ENCODE data around the gene SEZ6.

Gene SEZ6

DNA sequence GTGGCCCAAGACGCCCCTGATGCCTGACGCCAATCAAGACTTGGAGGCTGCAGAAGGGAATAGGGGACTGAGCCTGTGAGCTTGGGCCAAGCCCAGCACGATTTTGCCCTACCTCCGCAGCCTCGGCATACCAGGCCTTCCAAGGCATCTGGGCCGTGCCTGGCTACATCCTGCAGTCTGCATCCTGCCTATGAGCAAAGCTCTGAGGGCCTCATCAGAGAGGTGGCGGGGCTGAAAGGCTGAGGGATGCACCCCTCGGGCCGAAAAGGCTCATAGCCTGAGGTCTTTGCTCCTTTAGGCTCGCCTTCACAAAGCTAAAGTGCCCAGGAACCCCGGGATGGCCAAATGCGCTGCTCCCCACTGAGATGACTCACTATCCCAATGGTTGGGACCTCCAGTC lies 2.5 kb downstream of the SEZ6 start:
- no peak for DNase-seq (ENCODE audit: low spot score)

GRCh38 chr17:29002811-29003210 lies 3.0 kb downstream of the SEZ6 start:
- DNase-seq (ENCODE audit: low spot score) = no peak

- no peak for DNase-seq (ENCODE audit: low spot score)
Observed at GRCh38 chr17:29000973-29001372, 4.9 kb downstream of the SEZ6 start.

- no peak for DNase-seq (ENCODE audit: low spot score)
Observed at GRCh38 chr17:28999206-28999605, 6.6 kb downstream of the SEZ6 start.

- DNase-seq (ENCODE audit: low spot score) = no peak
Observed at GRCh38 chr17:28997806-28998205, 8.0 kb downstream of the SEZ6 start.

DNA sequence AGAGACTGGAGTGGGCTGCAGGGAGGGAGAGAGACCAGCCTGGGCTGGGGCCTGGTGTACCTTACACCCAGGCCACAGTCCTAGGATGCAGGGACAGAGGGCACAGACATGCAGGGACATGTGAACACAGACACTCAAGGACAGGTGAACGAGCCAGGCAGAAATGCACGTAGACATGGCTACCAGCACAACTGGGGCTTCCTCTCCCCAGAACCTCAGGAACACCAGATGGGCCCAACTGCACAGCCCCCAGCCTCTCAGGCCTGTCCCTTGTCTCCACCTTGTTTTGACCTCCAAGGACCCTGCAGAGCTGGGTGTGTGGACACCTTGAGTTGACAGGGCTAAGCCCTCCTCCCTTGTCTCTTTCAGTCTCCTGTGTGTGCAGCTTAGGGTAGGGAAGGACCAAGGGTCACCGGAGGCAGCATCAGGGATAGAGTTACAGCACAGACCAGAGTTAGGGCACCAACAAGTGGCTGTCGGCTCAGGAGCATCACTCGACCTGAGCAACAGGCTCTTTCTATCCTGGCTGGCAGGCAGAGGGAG lies 9.2 kb downstream of the SEZ6 start:
- no peak for DNase-seq (ENCODE audit: low spot score)

- no peak for DNase-seq (ENCODE audit: low spot score)
Observed at GRCh38 chr17:28993645-28994426, 12.0 kb downstream of the SEZ6 start.

DNA sequence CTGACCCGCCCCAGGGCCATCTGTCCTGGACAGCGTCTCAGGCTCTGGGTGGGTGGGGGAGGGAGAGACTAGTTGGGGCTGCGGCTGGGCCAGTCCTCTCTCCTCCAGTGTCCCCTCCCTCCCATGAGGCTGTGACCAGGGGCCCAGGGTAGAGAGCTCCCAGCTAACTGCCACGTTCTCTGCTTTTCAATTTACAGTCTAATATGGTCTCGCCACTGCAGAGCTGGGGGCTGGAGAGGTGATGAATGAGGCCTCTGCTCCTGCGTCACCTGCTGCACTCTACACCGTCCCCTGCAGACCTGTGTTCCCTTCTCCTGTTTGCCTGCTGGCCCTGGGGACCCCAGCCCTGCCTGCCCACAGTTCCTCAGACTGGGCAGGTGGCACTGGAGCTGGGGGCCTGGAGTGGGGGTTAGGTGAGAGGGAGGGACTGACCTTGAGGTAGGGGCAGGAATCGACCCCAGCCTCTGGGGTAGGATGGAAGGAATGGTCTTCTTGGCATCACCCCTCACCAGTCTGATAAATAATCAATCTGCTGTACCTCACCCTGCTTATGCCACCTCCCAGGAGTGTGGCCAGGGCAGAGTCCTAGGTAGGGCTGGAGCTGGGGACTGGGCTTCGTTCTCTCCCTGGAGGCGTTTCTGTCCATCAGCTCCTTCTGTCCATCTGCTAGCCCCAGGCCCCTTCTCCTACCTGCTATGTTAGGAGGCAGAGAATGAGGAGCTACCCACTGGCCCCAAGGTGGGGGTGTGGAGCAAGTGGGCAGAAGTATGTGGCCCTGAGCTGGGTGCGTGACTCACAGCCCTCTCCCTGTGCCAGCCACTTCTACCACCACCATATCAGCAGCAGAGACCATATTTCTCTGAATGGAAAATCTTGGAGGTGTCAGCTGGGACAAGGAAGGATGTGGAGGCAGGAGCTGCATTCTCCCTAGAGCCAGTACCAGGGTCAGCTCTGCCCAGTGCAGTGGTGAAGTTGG lies 12.9 kb downstream of the SEZ6 start:
- no peak for DNase-seq (ENCODE audit: low spot score)

DNA sequence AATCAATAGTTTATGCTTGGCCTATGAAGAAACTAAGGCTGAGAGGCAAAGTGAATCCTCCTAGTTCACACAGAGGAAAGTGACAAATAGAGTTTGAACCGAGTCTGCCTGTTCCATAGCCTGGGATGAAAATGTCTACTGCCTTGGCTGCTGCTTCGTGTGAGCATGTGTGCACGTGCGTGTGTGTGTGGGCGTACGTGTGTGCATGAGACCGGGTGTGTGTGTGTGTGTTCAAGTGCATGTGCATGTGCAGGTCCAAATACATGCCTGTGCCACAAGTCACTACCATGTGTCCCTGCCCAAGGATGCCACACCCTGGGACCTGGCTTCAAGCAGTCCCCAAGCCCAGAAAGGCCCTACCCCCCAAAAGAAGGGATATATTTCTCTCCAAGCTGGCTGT lies 13.6 kb downstream of the SEZ6 start:
- DNase-seq (ENCODE audit: low spot score) = no peak

- no peak for DNase-seq (ENCODE audit: low spot score)
Observed at GRCh38 chr17:28991779-28992178, 14.1 kb downstream of the SEZ6 start.

DNA sequence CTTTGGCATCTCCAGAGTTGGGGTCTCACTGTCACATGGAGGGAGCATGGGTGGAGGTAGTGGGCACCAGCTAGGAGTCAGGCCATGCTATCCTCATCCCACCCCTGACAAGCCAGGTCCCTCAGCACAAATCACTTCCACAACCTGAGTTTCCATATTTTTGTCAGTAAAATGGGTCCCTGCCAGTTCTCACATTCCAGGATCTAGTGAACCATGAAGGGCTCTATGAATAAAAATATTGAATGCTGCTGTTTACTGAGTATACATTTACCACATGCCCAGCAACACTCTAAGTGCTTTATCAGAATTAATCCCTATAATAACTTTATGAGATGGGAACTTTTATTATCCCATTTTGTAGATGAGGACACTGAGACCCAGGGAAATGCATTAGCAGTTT lies 16.8 kb downstream of the SEZ6 start:
- DNase-seq (ENCODE audit: low spot score) = no peak

DNA sequence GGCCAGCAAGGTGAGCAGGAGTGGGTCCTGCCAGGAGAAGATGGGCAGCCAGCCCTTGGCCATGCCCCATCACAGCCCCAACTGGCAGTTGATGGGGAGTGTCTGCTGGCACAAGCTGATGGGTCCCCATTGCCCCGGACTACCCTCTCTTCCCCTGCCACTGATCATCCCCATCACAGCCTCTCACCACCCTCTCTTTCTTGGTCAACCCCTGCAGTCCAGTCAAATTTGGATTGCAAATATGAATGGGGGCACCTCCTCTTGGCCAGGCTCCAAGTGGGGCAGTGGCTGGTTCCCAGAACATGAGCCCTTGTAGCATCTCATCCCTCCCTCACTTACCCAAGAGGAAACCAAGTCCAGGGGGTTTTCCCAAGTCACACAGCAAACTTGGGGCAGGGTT lies 17.4 kb downstream of the SEZ6 start:
- DNase-seq (ENCODE audit: low spot score) = no peak

GRCh38 chr17:28986714-28987655 lies 18.8 kb downstream of the SEZ6 start:
- no peak for DNase-seq (ENCODE audit: low spot score)

DNA sequence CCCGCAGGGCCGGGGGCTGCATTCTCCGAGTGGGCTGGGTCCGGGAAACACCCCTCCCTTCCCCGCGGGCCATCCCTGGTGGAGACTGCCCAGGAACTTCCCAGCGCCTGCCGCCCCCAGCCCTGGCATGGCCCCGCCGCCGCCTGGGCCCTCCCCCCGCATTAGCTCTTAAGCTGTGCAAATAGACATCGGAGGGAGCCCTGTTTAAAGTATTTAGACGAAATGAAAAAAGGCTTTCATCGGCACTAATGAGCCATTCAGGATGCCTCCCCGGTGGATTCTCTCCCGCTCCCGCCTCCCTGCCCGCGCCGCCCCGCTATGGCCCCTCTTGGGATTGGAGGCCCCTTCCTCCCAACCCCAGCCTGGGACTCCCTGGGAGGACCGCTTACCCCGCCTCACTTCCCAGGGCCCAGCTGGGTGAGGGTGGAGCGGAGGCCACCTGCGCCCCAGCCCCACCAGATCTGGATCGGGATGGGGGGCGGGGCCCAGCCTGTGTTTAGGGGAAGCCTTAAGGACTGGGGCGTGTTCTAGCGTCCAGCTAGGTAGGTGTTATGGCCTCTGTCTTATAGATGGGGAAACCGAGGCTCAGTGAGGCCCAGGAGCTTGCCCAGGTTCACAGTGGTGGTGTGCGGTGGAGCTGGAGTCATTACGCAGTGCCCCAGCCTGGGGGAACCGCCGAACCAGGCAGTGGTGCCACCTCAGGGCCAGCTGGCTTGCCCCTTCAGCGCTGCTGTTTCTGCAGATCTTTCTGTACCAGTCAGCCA lies 19.7 kb downstream of the SEZ6 start:
- DNase-seq (ENCODE audit: low spot score) = peak; percentile 82

DNA sequence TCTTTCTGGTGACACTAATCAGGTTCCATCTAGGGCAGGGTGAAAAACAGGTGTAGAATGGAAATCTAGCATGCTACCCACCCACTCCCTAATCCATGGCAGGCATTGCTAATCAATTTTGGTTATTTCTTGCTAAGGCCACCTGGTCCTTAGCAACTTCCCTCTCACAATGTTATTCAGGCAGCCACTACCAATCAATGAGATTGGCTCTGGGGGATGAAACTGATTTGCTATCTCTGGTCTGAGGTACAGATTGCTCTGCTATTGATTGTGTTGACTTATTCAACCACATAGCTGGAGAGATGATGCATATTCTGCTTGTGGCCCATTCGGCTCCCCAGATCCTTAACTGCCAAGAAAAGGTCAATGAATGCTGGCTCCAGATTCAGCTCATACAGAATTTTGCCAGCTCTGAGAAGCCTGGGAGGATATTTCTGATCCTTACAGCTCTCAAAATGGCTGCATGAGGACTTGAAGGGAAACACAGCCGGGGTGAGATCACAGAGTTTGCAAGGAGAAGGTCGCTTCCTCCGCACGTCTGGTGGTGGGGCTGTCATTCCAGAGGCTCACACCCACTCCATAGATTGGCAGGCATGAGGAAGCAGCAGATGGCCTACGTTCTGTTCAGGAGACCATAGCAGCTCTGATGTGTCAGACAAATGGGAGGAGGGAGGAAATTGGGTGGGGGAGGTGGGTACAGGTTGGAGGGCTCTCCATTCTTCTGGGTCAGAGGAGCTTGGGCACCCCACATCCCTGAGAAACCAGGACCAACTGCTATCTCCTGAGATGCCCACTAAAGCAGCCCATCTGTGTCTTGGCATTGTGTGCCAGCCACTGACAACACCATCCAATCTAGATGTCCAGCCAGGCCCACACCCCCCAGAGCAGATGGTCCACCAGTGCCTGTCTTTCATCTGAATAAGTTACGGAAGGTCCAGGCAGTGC lies 22.3 kb downstream of the SEZ6 start:
- no peak for DNase-seq (ENCODE audit: low spot score)

- DNase-seq (ENCODE audit: low spot score) = no peak
Observed at GRCh38 chr17:28982131-28982793, 23.6 kb downstream of the SEZ6 start.

DNA sequence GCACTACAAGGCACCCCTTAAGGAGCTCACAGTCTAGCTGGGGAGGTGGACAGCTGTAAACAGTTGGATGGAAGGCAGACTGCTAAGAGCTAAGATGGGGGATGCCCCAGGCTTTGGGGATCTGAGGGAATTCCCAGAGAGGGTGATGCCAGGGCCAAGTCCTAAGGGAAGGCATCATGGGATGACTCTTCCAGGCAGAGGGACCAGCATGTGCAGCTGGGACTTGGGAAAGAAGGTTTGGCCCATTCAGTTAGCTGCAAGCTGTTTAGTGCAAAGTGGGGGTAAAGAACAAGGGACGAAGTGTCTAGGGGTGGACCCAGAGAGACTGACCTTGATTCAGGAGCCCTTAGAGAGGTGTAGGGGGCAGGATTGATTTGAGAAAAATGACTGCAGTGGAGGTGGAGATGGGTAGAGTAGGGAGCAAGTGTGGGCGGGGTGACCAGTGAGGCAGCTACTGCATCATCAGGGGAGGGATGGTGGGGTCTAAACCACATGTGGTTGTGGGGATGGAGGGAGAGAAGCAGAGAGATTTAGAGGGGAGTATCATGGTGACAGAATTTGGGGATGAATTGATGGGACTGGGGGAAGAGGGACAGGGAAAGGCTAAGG lies 27.4 kb downstream of the SEZ6 start:
- no peak for DNase-seq (ENCODE audit: low spot score)

DNA sequence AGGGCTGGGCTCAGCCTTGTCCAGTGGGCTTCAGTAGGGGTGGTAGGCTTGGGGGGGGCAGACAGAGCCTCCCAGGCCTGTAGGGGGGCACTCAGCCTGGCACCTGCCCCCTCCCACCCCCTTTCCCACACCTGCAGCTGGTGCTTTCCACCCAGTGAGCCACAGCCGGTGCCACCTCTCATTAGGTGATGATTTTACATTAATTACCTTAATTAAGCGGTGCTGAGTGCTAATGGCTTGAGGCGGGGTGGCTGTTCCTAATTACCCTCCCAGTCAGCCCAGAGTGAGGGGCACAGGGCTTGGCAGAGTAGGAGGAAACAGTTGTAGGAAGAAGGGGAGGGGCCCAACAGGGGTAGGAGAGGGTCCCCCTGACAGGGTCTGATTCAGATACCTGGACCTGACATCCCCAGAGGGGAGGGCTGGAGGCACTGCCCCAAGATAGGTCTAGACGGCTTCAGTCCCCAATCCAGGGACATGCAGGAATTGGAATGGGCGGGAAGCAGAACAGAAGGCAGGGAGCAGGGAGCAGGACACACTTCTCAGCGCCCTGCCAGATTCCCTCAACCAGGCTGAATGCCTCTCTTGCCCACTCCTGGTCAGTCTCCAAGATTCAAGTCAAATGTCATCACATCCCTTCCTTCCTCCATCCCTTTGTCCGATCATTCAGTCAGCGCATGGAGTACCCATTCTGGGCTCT lies 28.0 kb downstream of the SEZ6 start:
- DNase-seq (ENCODE audit: low spot score) = no peak
